Activated B cell treated with CpG ODN at 0.5 μM for 24 hours (primary cell): ENCODE data around the gene CAMSAP3. TPM values are rescaled to one million over a fixed set of nuclear protein-coding genes. Genes with fewer than 3 reads are reported as not detected.

Experiments
- ATAC-seq: fragments of 200-7000 bp; cut with Tn5 transposase; one replicate; pipeline ENCODE4 v1.10.0; 2021; ENCODE audit warnings: low read depth, mild to moderate bottlenecking, moderate library complexity
- CTCF ChIA-PET: fragments of 350-600 bp; sonication (Branson Sonifier 250); formaldehyde crosslinking; loops from one replicate; lab custom pipeline; 2021; ENCODE audit warnings: antibody characterized with exemption; lab: Charles Lee
- POLR2A ChIA-PET: fragments of 350-600 bp; sonication (Branson Sonifier 250); formaldehyde crosslinking; loops from one replicate; lab custom pipeline; 2021; ENCODE audit warnings: antibody characterized with exemption; lab: Charles Lee
- DNase-seq: peaks from one replicate; pipeline ENCODE4 v3.0.0; 2022
- H3K27ac Mint-ChIP-seq: one replicate; pipeline ENCODE4 v1.8.0; 2020; ENCODE audit warnings: mixed read lengths
- H3K27me3 Mint-ChIP-seq: one replicate; pipeline ENCODE4 v1.8.0; 2021; ENCODE audit warnings: mixed read lengths
- H3K36me3 Mint-ChIP-seq: one replicate; pipeline ENCODE4 v1.8.0; 2021; ENCODE audit warnings: low read depth, mixed read lengths
- H3K4me1 Mint-ChIP-seq: one replicate; pipeline ENCODE4 v1.8.0; 2021; ENCODE audit warnings: mixed read lengths
- H3K4me3 Mint-ChIP-seq: one replicate; pipeline ENCODE4 v1.8.0; 2020; ENCODE audit warnings: mild to moderate bottlenecking, mixed read lengths
- H3K9me3 Mint-ChIP-seq: one replicate; pipeline ENCODE4 v1.8.0; 2020; ENCODE audit warnings: mixed read lengths
- CTCF ChIP-seq: fragments of 200-600 bp; IDR thresholded peaks from one replicate; pipeline ENCODE4 v1.8.0; 2022; ENCODE audit warnings: antibody characterized with exemption, mild to moderate bottlenecking
- intact Hi-C: fragments of 100-400 bp; cut with micrococcal nuclease; formaldehyde crosslinking; loops from one replicate; pipeline ENCODE4 v1.15.1; 2024
- total RNA-seq: library from RNA; stranded (reverse); gene quantifications from 2 replicates; pipeline ENCODE4 v1.2.3, GENCODE V29; 2022

CAMSAP3 gene
- total RNA-seq, 1 donor from 2014 or later: 0.80 TPM

- H3K36me3 Mint-ChIP-seq: peaks cover 44% of the 10 kb centered on the region
- no peaks in the 10 kb centered on the region for H3K4me1 Mint-ChIP-seq
- ATAC-seq (no peak), DNase-seq (no peak)
- no peak overlapping the region for H3K27ac Mint-ChIP-seq
- no peak overlapping the region for H3K4me3 Mint-ChIP-seq
- CTCF ChIA-PET: no interaction called here
- intact Hi-C loops: no loop called here
- no peaks in the 10 kb centered on the region for H3K9me3 Mint-ChIP-seq
- POLR2A ChIA-PET: no interaction called here
- H3K27me3 Mint-ChIP-seq: no peaks in the 10 kb centered on the region
- TF ChIP-seq CTCF: no peak
Measured at GRCh38 chr19:7561325-7561724, 34.3 kb upstream of the CAMSAP3 start.

GRCh38 chr19:7562646-7563393, 32.8 kb upstream of the CAMSAP3 start:
- no peaks in the 10 kb centered on the region for H3K9me3 Mint-ChIP-seq
- TF ChIP-seq CTCF: no peak
- ATAC-seq (no peak), DNase-seq (no peak)
- ChIA-PET CTCF (no interaction called here), POLR2A (interaction anchor here (1.1 kb wide), 1 partner anchor 490 kb away, joined by 3 read pairs; no protein-coding TSS in a partner anchor)
- H3K27ac Mint-ChIP-seq: no peak overlapping the region
- H3K4me3 Mint-ChIP-seq: no peak overlapping the region
- H3K4me1 Mint-ChIP-seq: no peaks in the 10 kb centered on the region
- no peaks in the 10 kb centered on the region for H3K27me3 Mint-ChIP-seq
- H3K36me3 Mint-ChIP-seq: peaks cover 29% of the 10 kb centered on the region
- intact Hi-C loops: no loop called here

DNA sequence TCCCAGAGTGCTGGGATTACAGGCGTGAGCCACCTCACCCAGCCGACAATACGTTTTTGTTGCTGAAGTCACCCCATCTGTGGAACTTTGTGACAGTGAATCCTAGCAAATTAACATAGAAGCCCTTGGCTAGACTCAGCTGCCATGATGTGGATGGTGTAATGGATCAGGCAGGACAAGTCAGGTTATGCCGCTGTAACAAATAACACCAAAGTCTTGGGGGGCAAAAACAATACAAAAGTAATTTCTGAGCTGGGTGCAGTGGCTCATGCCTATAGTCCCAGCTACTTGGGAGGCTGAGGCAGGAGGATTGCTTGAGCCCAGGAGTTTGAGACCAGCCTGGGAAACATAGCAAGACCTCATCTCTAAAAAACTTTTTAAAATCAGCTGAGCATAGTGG, 30.8 kb upstream of the CAMSAP3 start:
- Mint-ChIP-seq H3K4me1 (peaks cover 2% of the 10 kb centered on the region), H3K27me3 (no peaks in the 10 kb centered on the region), H3K27ac (no peak overlapping the region), H3K9me3 (no peaks in the 10 kb centered on the region), H3K36me3 (peaks cover 12% of the 10 kb centered on the region), H3K4me3 (no peak overlapping the region)
- ATAC-seq: no peak
- ChIA-PET POLR2A (no interaction called here), CTCF (interaction anchor here (1.4 kb wide), 1 partner anchor 436 kb away, joined by 3 read pairs; no protein-coding TSS in a partner anchor)
- intact Hi-C loops: loop anchor here (5.0 kb wide), 1 partner anchor 377 kb away; the partner anchor contains the start of gene TIMM44
- TF ChIP-seq CTCF: no peak
- no peak for DNase-seq

DNA sequence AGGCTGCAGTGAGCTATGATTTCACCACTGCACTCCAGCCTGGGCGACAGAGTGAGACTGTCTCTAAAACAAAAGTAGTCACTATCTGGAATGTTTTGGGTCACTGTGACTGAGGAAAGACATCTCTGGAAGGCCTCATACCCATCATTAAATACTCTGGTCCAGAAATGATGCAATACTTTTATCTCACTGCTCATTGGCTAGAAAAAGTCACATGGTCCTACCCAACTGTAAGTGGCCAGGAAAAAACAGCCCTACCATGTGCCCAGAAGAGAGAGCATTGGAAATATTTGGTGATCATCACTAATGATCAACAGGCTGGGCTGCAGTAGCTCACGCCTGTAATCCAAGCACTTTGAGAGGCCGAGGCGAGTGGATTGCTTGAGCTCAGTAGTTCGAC, 30.3 kb upstream of the CAMSAP3 start:
- no peaks in the 10 kb centered on the region for H3K27me3 Mint-ChIP-seq
- H3K4me3 Mint-ChIP-seq: no peak overlapping the region
- ATAC-seq (no peak), DNase-seq (no peak)
- H3K36me3 Mint-ChIP-seq: peaks cover 9% of the 10 kb centered on the region
- ChIA-PET CTCF (interaction anchor here (1.4 kb wide), 1 partner anchor 436 kb away, joined by 3 read pairs; no protein-coding TSS in a partner anchor), POLR2A (no interaction called here)
- intact Hi-C loops: loop anchor here (5.0 kb wide), 1 partner anchor 377 kb away; the partner anchor contains the start of gene TIMM44
- H3K27ac Mint-ChIP-seq: no peak overlapping the region
- no peak for TF ChIP-seq CTCF
- H3K9me3 Mint-ChIP-seq: no peaks in the 10 kb centered on the region
- peaks cover 2% of the 10 kb centered on the region for H3K4me1 Mint-ChIP-seq

DNA sequence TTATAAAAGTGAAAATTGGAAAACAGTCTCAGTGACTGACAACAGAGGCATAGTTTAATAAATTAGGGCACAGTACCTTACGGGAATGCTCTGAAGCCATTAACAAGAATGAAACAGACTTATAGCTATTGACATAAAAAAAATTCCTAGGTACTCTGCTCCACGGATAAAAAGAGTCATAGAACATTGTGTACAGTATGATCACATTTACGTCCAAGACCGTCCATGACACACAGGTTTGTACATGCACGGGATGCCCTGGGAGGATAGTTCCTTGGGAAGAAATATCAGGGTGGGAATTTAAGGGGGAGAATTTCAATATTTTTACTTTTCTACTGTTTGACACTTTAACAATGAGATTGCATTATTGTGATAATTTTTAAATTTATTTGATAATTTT, 24.9 kb upstream of the CAMSAP3 start:
- ATAC-seq (no peak), DNase-seq (no peak)
- H3K27me3 Mint-ChIP-seq: peaks cover 3% of the 10 kb centered on the region
- no peak overlapping the region for H3K27ac Mint-ChIP-seq
- intact Hi-C loops: no loop called here
- H3K9me3 Mint-ChIP-seq: no peaks in the 10 kb centered on the region
- ChIA-PET CTCF (no interaction called here), POLR2A (no interaction called here)
- TF ChIP-seq CTCF: no peak
- H3K4me3 Mint-ChIP-seq: no peak overlapping the region
- H3K36me3 Mint-ChIP-seq: no peaks in the 10 kb centered on the region
- H3K4me1 Mint-ChIP-seq: peaks cover 2% of the 10 kb centered on the region
